Neural cell (in vitro differentiated cells): ENCODE data around the gene PTPRN2. TPM values are rescaled to one million over a fixed set of nuclear protein-coding genes. Genes with fewer than 3 reads are reported as not detected.

Experiments
- H2AFZ ChIP-seq: fragments of 200-600, 300-800 bp; sonication (generic), shearing (Covaris generic); 2 replicates; pipeline ENCODE4 v1.6.0; 2014; ENCODE audit warnings: low read depth, mild to moderate bottlenecking, antibody characterized with exemption, low read length, moderate library complexity
- H3F3A ChIP-seq: fragments of 200-600 bp; shearing (Covaris generic); 2 replicates; pipeline ENCODE4 v1.6.1; 2016; ENCODE audit warnings: mild to moderate bottlenecking, moderate library complexity, mixed read lengths, antibody characterized with exemption, low read length; ENCODE audit not compliant: insufficient read depth, poor library complexity, severe bottlenecking
- H3K27ac ChIP-seq: fragments of 200-600, 300-800 bp; sonication (generic), shearing (Covaris generic); 2 replicates; pipeline ENCODE4 v1.5.1; 2014; ENCODE audit warnings: mild to moderate bottlenecking, low read length, moderate library complexity
- H3K27me3 ChIP-seq: fragments of 300-800, 200-600 bp; sonication (generic), shearing (Covaris generic); 2 replicates; pipeline ENCODE4 v1.6.0; 2014; ENCODE audit warnings: mild to moderate bottlenecking, low read depth, low read length, moderate library complexity; ENCODE audit not compliant: insufficient read depth
- H3K36me3 ChIP-seq: fragments of 300-800, 200-600 bp; sonication (generic), shearing (Covaris generic); 2 replicates; pipeline ENCODE4 v1.5.1; 2014; ENCODE audit warnings: mild to moderate bottlenecking, antibody characterized with exemption, low read length, moderate library complexity; ENCODE audit not compliant: insufficient read depth
- H3K4me2 ChIP-seq: fragments of 300-800, 200-600 bp; sonication (generic), shearing (Covaris generic); 2 replicates; pipeline ENCODE4 v1.6.0; 2014; ENCODE audit warnings: mild to moderate bottlenecking, low read length
- H3K4me3 ChIP-seq: fragments of 300-800, 200-600 bp; sonication (generic), shearing (Covaris generic); 2 replicates; pipeline ENCODE4 v1.5.1; 2014; ENCODE audit warnings: mild to moderate bottlenecking, low read length, moderate library complexity
- H3K79me2 ChIP-seq: fragments of 200-600 bp; shearing (Covaris generic); replicated peaks from 2 replicates; pipeline ENCODE4 v1.6.0; 2014; ENCODE audit warnings: mild to moderate bottlenecking, low read length, moderate library complexity; ENCODE audit not compliant: insufficient read depth
- H3K9ac ChIP-seq: fragments of 300-800, 200-600 bp; sonication (generic), shearing (Covaris generic); 2 replicates; pipeline ENCODE4 v1.6.1; 2016; ENCODE audit warnings: mild to moderate bottlenecking, low read length, mixed read lengths
- H3K9me2 ChIP-seq: fragments of 200-600 bp; shearing (Covaris generic); 2 replicates; pipeline ENCODE4 v1.6.1; 2016; ENCODE audit warnings: mild to moderate bottlenecking, low read length, mixed read lengths; ENCODE audit not compliant: insufficient read depth
- H3K9me3 ChIP-seq: fragments of 200-600, 300-800 bp; sonication (generic), shearing (Covaris generic); 2 replicates; pipeline ENCODE4 v1.6.1; 2016; ENCODE audit warnings: mild to moderate bottlenecking, mixed run types, low read length, moderate library complexity, mixed read lengths
- H4K20me1 ChIP-seq: fragments of 200-600 bp; shearing (Covaris generic); 2 replicates; pipeline ENCODE4 v1.6.1; 2016; ENCODE audit warnings: mild to moderate bottlenecking, mixed run types; ENCODE audit not compliant: insufficient read depth
- CTCF ChIP-seq: fragments of 450-650 bp; IDR thresholded peaks from 2 replicates; pipeline ENCODE4 v1.5.1; 2014; ENCODE audit warnings: antibody characterized with exemption, mild to moderate bottlenecking, moderate library complexity; ENCODE audit not compliant: poor library complexity, severe bottlenecking
- EP300 ChIP-seq: fragments of 450-650 bp; conservative IDR thresholded peaks from 2 replicates; pipeline ENCODE4 v1.6.1; 2014; ENCODE audit warnings: antibody characterized with exemption, mild to moderate bottlenecking, moderate library complexity; ENCODE audit not compliant: poor library complexity, severe bottlenecking
- EZH2 ChIP-seq: fragments of 200-600, 300-800 bp; shearing (Covaris generic), sonication (generic); IDR thresholded peaks from 2 replicates; pipeline ENCODE4 v1.6.1; 2014; ENCODE audit warnings: antibody characterized with exemption, low read length, borderline replicate concordance, mild to moderate bottlenecking; ENCODE audit not compliant: insufficient read depth, poor library complexity, severe bottlenecking
- MXI1 ChIP-seq: fragments of 450-650 bp; conservative IDR thresholded peaks from 2 replicates; pipeline ENCODE4 v1.6.1; 2014; ENCODE audit warnings: antibody characterized with exemption, mild to moderate bottlenecking; ENCODE audit not compliant: poor library complexity, severe bottlenecking
- POLR2AphosphoS5 ChIP-seq: IDR thresholded peaks from 2 replicates; pipeline ENCODE4 v1.6.1; 2012
- RAD21 ChIP-seq: fragments of 450-650 bp; conservative IDR thresholded peaks from 2 replicates; pipeline ENCODE4 v1.6.1; 2014; ENCODE audit warnings: antibody characterized with exemption, mild to moderate bottlenecking, moderate library complexity
- REST ChIP-seq: IDR thresholded peaks from 2 replicates; pipeline ENCODE4 v1.6.1; 2012; ENCODE audit warnings: borderline replicate concordance
- SMC3 ChIP-seq: fragments of 450-650 bp; conservative IDR thresholded peaks from 2 replicates; pipeline ENCODE4 v1.6.1; 2014; ENCODE audit warnings: antibody characterized with exemption, mild to moderate bottlenecking, moderate library complexity; ENCODE audit not compliant: poor library complexity
- TAF1 ChIP-seq: IDR thresholded peaks from 2 replicates; pipeline ENCODE4 v1.6.1; 2012; ENCODE audit warnings: low read depth
- polyA plus RNA-seq: library from polyadenylated mRNA; depleted of rRNA; stranded (reverse); fragments of >200 nt; gene quantifications from 2 replicates; pipeline ENCODE4 v1.2.3, GENCODE V29; 2014

Gene PTPRN2
- polyA plus RNA-seq, 1 donor from 2014 or later, result 31.0 TPM

DNA sequence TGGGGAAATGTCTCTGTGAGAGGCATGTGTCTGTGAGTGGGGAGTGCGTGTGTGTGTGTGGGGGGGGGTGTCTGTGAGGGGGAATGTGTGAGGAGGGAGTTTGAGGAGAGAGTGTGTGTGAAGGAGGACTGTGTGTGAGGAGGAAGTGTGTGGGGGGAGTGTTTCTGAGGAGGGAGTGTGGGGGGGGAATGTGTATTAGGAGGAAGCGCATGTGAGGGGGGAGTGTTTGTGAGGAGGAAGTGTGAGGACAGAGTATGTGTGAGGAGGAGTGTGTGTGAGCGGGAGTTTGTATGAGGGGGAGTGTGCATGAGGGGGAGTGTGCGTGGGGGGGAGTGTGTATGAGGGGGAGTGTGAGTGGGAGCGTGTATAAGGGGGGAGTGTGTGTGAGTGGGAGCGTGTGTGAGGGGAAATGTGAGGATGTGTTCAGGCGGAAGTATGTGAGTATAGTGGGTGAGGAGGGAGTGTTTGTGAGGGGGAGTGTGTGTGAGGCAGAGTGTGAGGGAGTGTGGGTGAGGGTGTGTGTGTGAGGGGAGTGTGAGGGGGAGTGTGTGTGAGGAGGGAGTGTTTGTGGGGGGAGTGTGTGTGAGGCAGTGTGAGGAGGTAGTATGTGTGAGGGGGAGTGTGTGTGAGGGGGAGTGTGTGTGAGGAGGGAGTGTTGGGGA is 21.8 kb upstream of the PTPRN2 start:
- Histone ChIP-seq H3K4me2 (no peak overlapping the region), H3K27ac (no peak overlapping the region), H4K20me1 (no peaks in the 10 kb centered on the region), H3K27me3 (no peaks in the 10 kb centered on the region), H3K9me2 (no peaks in the 10 kb centered on the region), H2AFZ (no peak overlapping the region), H3K79me2 (no peaks in the 10 kb centered on the region), H3K4me3 (no peak overlapping the region), H3K9me3 (no peaks in the 10 kb centered on the region), H3K36me3 (no peaks in the 10 kb centered on the region), H3K9ac (no peak overlapping the region), H3F3A (no peaks in the 10 kb centered on the region)
- TF ChIP-seq TAF1 (no peak), RAD21 (no peak), SMC3 (no peak), REST (no peak), POLR2AphosphoS5 (no peak), EP300 (no peak), CTCF (no peak), EZH2 (no peak), MXI1 (no peak)

GRCh38 chr7:158607563-158607962 is 19.9 kb upstream of the PTPRN2 start:
- Histone ChIP-seq H3K9me2 (no peaks in the 10 kb centered on the region), H3K79me2 (no peaks in the 10 kb centered on the region), H4K20me1 (no peaks in the 10 kb centered on the region), H3K36me3 (no peaks in the 10 kb centered on the region), H3F3A (no peaks in the 10 kb centered on the region), H3K9me3 (no peaks in the 10 kb centered on the region), H2AFZ (no peak overlapping the region), H3K9ac (no peak overlapping the region), H3K4me3 (no peak overlapping the region), H3K27me3 (no peaks in the 10 kb centered on the region), H3K27ac (no peak overlapping the region), H3K4me2 (no peak overlapping the region)
- no peak for TF ChIP-seq SMC3
- TF ChIP-seq CTCF, result no peak
- TF ChIP-seq MXI1, result no peak
- TF ChIP-seq RAD21, result no peak
- TF ChIP-seq TAF1, result no peak
- TF ChIP-seq POLR2AphosphoS5, result no peak
- TF ChIP-seq REST, result no peak
